SK-N-SH treated with all-trans-retinoic acid at 6 μM for 48 hours (cell line): Measurements from ENCODE around the gene KIAA0513.

Source experiments
- ARNTL ChIP-seq: fragments of 450-650 bp; formaldehyde crosslinking; IDR thresholded peaks from 2 replicates; pipeline ENCODE4 v1.5.0; 2020; ENCODE audit warnings: low read depth, mild to moderate bottlenecking, moderate library complexity, borderline replicate concordance
- PPARA ChIP-seq: fragments of 250-450 bp; sonication (Bioruptor Pico); IDR thresholded peaks from 2 replicates; pipeline ENCODE4 v1.5.0; 2020; ENCODE audit warnings: mild to moderate bottlenecking, borderline replicate concordance
- RARB ChIP-seq: fragments of 250-450 bp; sonication (Bioruptor Pico); IDR thresholded peaks from 2 replicates; pipeline ENCODE4 v1.8.0; 2021; ENCODE audit warnings: mild to moderate bottlenecking, moderate library complexity
- SNAI2 ChIP-seq: fragments of 250-450 bp; sonication (Bioruptor Pico); IDR thresholded peaks from 2 replicates; pipeline ENCODE4 v1.5.0; 2020; ENCODE audit warnings: mild to moderate bottlenecking, moderate library complexity
- ZFP3 ChIP-seq: fragments of 250-450 bp; sonication (Bioruptor Pico); IDR thresholded peaks from 2 replicates; pipeline ENCODE4 v1.5.0; 2020; ENCODE audit warnings: mild to moderate bottlenecking, moderate library complexity
- ZNF565 ChIP-seq: fragments of 450-650 bp; formaldehyde crosslinking; conservative IDR thresholded peaks from 2 replicates; pipeline ENCODE4 v1.5.0; 2020; ENCODE audit warnings: low read depth, mild to moderate bottlenecking, moderate library complexity
- ZNF8 ChIP-seq: fragments of 450-650 bp; formaldehyde crosslinking; IDR thresholded peaks from 2 replicates; pipeline ENCODE4 v1.5.0; 2020; ENCODE audit warnings: mild to moderate bottlenecking, moderate library complexity
- TF ChIP-seq, protein P1 (sequence below): fragments of 250-450 bp; sonication (Bioruptor Pico); IDR thresholded peaks from 2 replicates; pipeline ENCODE4 v1.5.0; 2020; ENCODE audit warnings: mild to moderate bottlenecking, moderate library complexity
- TF ChIP-seq, protein P2 (sequence below): fragments of 250-450 bp; sonication (Bioruptor Pico); IDR thresholded peaks from 2 replicates; pipeline ENCODE4 v1.8.0; 2021; ENCODE audit warnings: low read depth, mild to moderate bottlenecking, moderate library complexity, borderline replicate concordance
- TF ChIP-seq, protein P3 (sequence below): fragments of 250-450 bp; sonication (Bioruptor Pico); IDR thresholded peaks from 2 replicates; pipeline ENCODE4 v1.8.0; 2020; ENCODE audit warnings: mild to moderate bottlenecking, moderate library complexity, borderline replicate concordance

DNA sequence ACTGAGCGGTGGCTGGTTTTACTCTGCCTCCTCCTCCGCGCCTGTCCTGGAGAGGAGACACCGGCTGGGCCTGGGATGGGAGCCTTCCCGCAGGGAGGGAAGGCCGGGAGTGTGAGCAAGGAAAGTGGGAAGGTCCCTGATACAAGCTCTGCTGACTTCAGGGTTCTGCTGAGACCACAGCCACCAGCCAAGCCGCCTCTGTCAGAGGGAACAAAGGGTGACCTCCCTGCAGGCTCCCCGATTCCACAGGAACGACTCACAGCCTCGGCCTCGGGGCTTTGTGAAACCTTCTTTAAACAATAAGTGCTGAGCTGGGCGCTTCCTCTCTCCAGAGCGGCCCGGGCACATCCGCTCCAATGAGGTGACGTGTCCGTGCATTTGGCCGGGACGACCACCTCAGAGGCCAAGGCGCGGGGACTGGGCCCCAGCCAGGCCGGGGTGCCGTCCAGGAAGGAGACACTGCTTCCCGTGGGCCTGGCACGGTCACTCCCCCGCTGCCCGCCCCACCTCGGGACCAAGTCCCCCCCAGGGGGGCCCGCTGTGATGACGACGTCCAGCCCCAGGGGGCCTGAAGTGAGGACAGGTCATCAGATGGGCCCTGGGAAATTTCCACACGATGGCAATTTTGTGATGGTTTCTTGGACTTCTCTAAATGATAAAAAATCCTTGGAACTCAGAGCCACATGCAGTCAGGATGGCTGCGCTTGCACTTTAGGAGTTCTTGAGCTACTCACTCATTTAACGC, 96.5 kb downstream of the KIAA0513 start:
- TF ChIP-seq PPARA (CRISPR knock-in tag): no peak
- TF ChIP-seq ZFP3 (CRISPR knock-in tag): no peak
- TF ChIP-seq ARNTL: no peak
- TF ChIP-seq, protein P1, sequence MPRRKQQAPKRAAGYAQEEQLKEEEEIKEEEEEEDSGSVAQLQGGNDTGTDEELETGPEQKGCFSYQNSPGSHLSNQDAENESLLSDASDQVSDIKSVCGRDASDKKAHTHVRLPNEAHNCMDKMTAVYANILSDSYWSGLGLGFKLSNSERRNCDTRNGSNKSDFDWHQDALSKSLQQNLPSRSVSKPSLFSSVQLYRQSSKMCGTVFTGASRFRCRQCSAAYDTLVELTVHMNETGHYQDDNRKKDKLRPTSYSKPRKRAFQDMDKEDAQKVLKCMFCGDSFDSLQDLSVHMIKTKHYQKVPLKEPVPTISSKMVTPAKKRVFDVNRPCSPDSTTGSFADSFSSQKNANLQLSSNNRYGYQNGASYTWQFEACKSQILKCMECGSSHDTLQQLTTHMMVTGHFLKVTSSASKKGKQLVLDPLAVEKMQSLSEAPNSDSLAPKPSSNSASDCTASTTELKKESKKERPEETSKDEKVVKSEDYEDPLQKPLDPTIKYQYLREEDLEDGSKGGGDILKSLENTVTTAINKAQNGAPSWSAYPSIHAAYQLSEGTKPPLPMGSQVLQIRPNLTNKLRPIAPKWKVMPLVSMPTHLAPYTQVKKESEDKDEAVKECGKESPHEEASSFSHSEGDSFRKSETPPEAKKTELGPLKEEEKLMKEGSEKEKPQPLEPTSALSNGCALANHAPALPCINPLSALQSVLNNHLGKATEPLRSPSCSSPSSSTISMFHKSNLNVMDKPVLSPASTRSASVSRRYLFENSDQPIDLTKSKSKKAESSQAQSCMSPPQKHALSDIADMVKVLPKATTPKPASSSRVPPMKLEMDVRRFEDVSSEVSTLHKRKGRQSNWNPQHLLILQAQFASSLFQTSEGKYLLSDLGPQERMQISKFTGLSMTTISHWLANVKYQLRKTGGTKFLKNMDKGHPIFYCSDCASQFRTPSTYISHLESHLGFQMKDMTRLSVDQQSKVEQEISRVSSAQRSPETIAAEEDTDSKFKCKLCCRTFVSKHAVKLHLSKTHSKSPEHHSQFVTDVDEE (CRISPR knock-in tag): no peak
- TF ChIP-seq, protein P2, sequence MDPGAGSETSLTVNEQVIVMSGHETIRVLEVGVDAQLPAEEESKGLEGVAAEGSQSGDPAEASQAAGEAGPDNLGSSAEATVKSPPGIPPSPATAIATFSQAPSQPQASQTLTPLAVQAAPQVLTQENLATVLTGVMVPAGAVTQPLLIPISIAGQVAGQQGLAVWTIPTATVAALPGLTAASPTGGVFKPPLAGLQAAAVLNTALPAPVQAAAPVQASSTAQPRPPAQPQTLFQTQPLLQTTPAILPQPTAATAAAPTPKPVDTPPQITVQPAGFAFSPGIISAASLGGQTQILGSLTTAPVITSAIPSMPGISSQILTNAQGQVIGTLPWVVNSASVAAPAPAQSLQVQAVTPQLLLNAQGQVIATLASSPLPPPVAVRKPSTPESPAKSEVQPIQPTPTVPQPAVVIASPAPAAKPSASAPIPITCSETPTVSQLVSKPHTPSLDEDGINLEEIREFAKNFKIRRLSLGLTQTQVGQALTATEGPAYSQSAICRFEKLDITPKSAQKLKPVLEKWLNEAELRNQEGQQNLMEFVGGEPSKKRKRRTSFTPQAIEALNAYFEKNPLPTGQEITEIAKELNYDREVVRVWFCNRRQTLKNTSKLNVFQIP: no peak
- TF ChIP-seq, protein P3, sequence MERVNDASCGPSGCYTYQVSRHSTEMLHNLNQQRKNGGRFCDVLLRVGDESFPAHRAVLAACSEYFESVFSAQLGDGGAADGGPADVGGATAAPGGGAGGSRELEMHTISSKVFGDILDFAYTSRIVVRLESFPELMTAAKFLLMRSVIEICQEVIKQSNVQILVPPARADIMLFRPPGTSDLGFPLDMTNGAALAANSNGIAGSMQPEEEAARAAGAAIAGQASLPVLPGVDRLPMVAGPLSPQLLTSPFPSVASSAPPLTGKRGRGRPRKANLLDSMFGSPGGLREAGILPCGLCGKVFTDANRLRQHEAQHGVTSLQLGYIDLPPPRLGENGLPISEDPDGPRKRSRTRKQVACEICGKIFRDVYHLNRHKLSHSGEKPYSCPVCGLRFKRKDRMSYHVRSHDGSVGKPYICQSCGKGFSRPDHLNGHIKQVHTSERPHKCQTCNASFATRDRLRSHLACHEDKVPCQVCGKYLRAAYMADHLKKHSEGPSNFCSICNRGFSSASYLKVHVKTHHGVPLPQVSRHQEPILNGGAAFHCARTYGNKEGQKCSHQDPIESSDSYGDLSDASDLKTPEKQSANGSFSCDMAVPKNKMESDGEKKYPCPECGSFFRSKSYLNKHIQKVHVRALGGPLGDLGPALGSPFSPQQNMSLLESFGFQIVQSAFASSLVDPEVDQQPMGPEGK: no peak
- no peak for TF ChIP-seq ZNF565 (CRISPR knock-in tag)
- no peak for TF ChIP-seq ZNF8 (CRISPR knock-in tag)
- no peak for TF ChIP-seq SNAI2
- no peak for TF ChIP-seq RARB
